ENCODE data around the gene PCDH9. TPM values are rescaled to one million over a fixed set of nuclear protein-coding genes. Genes with fewer than 3 reads are reported as not detected.
A peak's percentile ranks its signal among the peaks of the same experiment; 100 is the strongest.

Gene PCDH9
- total RNA-seq, 6 donors from 2014 or later, result 3.1 to 19.4 (median 7.8) TPM

DNA sequence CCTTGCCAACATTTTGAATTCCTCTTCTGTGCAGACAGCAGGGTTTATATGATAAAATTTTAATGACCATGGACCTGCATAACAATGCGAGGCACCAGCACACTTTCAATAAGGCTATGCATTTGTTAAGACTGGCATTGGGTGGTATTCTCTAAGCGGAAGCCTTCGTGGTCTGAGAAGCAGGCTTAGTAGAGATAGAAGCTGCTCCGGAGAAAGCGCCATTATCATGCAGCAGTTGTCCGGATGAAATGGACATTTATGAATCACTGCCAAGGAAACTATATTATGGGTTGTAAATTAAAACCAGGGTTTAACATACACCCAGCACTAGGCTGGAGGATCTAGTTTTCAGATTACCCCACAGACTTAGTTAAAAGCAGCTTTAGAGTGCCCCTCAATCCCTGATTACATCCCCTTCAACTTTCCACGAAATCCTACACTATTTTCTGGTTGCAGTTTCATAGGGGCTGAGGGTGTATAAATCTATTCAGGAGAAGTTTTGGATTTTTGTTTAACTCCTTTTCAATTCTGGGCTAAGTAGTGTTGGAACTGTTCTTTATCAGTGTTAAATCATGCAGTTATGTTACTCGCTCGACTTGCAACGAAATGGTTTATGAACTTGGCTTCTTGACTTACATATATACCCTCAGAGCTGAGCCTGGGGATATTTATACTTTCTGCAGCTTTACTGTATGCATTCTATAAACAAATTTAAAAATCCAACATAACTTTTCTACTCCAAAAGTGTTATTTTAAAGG is 193.3 kb downstream of the PCDH9 start:
- no peak for DNase-seq
- Histone ChIP-seq H3K27me3 (no peaks in the 10 kb centered on the region), H3K4me3 (no peak overlapping the region), H3K4me1 (no peaks in the 10 kb centered on the region), H3K27ac (no peak overlapping the region), H3K36me3 (no peaks in the 10 kb centered on the region), H3K9me3 (no peaks in the 10 kb centered on the region)
- TF ChIP-seq POLR2AphosphoS5 (IDR thresholded peaks at IDR 0.05), result no peak
- WGBS, 2 donors, result 90 to 91% methylated on average over 10 of the region's 10 CpGs
- ATAC-seq (ENCODE audit: low FRiP score in 2 of 2), result no peak

DNA sequence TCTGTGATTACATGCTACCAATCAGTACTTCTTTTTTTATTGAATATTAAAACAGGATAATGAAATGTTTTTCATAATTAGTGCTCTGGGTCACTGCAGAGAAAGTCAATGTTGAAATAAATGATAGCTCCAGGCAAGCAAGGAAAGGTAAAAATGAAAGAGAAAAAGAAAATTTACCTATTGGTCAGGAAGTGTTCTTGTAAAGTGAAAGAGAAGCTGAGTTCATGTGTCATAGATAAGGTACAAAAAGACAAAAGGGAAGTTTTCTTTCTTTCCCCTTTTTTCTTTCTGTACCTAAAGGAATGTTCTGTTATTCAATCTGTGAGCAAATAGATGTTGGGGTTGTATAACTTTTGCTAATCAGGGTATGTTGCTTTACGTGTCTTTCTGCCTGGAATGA is 197.0 kb downstream of the PCDH9 start:
- H3K27ac ChIP-seq, result no peak overlapping the region
- H3K36me3 ChIP-seq, result no peaks in the 10 kb centered on the region
- DNase-seq (no peak), ATAC-seq (ENCODE audit: low FRiP score in 2 of 2) (no peak)
- 77 to 87% methylated on average over 1 of the region's 1 CpG for WGBS, 2 donors
- TF ChIP-seq POLR2A (IDR thresholded peaks at IDR 0.05) (no peak), POLR2AphosphoS5 (IDR thresholded peaks at IDR 0.05) (no peak), EP300 (IDR thresholded peaks at IDR 0.05) (no peak)
- TF ChIP-seq, protein P1, sequence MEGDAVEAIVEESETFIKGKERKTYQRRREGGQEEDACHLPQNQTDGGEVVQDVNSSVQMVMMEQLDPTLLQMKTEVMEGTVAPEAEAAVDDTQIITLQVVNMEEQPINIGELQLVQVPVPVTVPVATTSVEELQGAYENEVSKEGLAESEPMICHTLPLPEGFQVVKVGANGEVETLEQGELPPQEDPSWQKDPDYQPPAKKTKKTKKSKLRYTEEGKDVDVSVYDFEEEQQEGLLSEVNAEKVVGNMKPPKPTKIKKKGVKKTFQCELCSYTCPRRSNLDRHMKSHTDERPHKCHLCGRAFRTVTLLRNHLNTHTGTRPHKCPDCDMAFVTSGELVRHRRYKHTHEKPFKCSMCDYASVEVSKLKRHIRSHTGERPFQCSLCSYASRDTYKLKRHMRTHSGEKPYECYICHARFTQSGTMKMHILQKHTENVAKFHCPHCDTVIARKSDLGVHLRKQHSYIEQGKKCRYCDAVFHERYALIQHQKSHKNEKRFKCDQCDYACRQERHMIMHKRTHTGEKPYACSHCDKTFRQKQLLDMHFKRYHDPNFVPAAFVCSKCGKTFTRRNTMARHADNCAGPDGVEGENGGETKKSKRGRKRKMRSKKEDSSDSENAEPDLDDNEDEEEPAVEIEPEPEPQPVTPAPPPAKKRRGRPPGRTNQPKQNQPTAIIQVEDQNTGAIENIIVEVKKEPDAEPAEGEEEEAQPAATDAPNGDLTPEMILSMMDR (IDR thresholded peaks at IDR 0.05), result no peak
- H3K4me1 ChIP-seq, result no peaks in the 10 kb centered on the region
- H3K4me3 ChIP-seq, result no peak overlapping the region
- no peaks in the 10 kb centered on the region for H3K9me3 ChIP-seq
- no peaks in the 10 kb centered on the region for H3K27me3 ChIP-seq

DNA sequence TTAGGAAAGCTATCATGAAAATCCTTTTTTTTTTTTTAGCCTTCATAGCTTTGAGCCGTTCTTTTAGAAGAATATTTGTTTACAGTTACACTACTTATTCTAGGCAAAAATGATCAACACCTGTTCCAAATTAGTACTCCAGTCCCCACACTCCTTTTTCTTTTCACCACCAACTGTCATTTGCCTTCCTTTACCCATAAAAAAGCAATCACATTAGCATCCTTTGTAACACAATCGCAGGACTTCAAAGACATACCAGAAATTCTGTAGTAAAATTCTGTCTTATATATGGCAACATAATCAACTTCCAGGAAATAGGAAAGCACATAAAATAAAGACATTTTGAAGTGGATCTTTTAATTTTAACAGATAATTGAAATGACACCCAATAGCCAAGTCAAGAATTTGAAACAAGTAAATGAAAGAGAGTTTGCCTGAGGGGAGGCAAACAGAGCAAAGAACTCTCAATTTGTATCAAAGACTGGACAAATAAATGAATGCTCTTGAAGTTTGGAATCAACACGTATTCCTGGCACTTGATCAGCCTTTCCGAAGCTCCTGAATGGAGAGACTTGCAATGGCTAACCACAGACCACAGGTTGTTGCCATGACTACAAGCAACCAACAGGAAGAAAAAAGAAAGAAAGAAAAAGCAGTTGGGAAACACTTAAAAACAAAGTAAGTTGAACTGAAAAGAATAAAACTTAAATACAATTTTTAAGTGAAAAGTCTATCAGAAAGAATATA is 206.8 kb downstream of the PCDH9 start:
- H3K27me3 ChIP-seq, result no peaks in the 10 kb centered on the region
- peaks cover 0 to 3% (median 0%) of the 10 kb centered on the region in 4 donors for H3K4me1 ChIP-seq
- no peak overlapping the region for H3K4me3 ChIP-seq
- 11 to 17% methylated on average over 4 of the region's 4 CpGs for WGBS, 2 donors
- H3K27ac ChIP-seq, result no peak overlapping the region
- no peak for TF ChIP-seq POLR2AphosphoS5 (IDR thresholded peaks at IDR 0.05)
- TF ChIP-seq POLR2A (IDR thresholded peaks at IDR 0.05), result no peak
- no peak for TF ChIP-seq EP300 (IDR thresholded peaks at IDR 0.05)
- TF ChIP-seq, protein P1 (IDR thresholded peaks at IDR 0.05), result no peak
- peak in 1 of 2 donors; percentile 54 for ATAC-seq (ENCODE audit: low FRiP score in 2 of 2)
- H3K9me3 ChIP-seq, result no peaks in the 10 kb centered on the region
- no peaks in the 10 kb centered on the region for H3K36me3 ChIP-seq
- peak in 1 of 2 donors; percentile 55 for DNase-seq

DNA sequence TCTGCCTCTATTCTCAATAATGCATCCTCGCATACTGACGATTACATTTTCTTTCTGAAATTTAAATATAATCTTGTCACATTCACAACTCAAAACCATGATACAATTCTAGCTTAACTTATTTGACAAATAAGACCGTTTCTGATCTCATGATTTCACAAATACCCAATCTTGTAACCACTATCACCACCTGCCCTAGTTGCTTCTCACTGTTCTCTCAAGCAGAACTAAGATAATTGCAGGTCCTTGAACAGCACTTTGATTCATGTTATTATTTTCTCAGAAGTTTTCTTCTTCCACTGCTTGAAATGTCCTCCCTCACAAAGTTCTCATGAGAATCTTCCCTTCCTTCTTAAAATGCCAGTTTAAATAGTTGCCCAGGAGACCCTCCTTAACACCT is 211.4 kb downstream of the PCDH9 start:
- Histone ChIP-seq H3K9me3 (no peaks in the 10 kb centered on the region), H3K27me3 (no peaks in the 10 kb centered on the region), H3K4me3 (no peak overlapping the region), H3K36me3 (no peaks in the 10 kb centered on the region), H3K4me1 (peaks cover 0 to 5% (median 0%) of the 10 kb centered on the region in 4 donors), H3K27ac (no peak overlapping the region)
- ATAC-seq (ENCODE audit: low FRiP score in 2 of 2), result no peak
- WGBS, 2 donors, result 84 to 94% methylated on average over 3 of the region's 3 CpGs
- no peak for DNase-seq
- TF ChIP-seq POLR2A (IDR thresholded peaks at IDR 0.05) (no peak), EP300 (IDR thresholded peaks at IDR 0.05) (no peak), POLR2AphosphoS5 (IDR thresholded peaks at IDR 0.05) (no peak)
- TF ChIP-seq, protein P1 (IDR thresholded peaks at IDR 0.05), result no peak

DNA sequence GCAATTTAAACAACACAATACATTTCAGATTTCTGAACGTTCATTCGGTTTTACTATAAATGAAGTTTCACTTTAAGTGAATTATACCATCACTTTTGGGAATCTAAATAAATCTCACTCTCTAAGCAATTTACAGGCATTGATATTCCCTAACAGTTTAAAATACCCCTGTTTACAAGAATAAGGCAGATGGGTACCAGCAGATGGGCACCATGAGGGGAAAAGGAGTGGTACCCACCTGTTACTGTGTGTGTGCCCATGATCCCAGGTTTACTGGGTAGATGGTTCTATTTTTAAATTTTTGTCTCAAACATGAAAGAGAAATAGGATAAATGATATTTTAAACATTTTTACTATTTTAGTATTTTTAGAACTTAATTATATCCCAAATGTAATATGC is 212.9 kb downstream of the PCDH9 start:
- Histone ChIP-seq H3K4me3 (no peak overlapping the region), H3K36me3 (no peaks in the 10 kb centered on the region), H3K27ac (no peak overlapping the region), H3K4me1 (peaks cover 0 to 5% (median 0%) of the 10 kb centered on the region in 4 donors), H3K9me3 (no peaks in the 10 kb centered on the region), H3K27me3 (no peaks in the 10 kb centered on the region)
- TF ChIP-seq, protein P1 (IDR thresholded peaks at IDR 0.05), result no peak
- DNase-seq (no peak), ATAC-seq (ENCODE audit: low FRiP score in 2 of 2) (no peak)
- WGBS, 2 donors, result 74 to 92% methylated on average over 2 of the region's 2 CpGs

All from upper lobe of left lung (tissue), 6 donors.